ENCODE data around the gene KCNH8.
A peak's percentile ranks its signal among the peaks of the same experiment; 100 is the strongest.
"Not testable (repeated sequence)": the region's sequence is repeated elsewhere in the genome, so short reads cannot be mapped to it uniquely, and the experiment has no call there.

Gene KCNH8

GRCh38 chr3:19147905-19148767 lies at the start of gene KCNH8:
Gene KCNH8, plus strand, starts transcription at chr3:19148510. Its CDS starts 210 bp downstream, at chr3:19148720.
- no peak for DNase-seq

GRCh38 chr3:19102654-19103290 lies 45.5 kb upstream of the KCNH8 start:
- not testable (repeated sequence) for DNase-seq

GRCh38 chr3:19103510-19103909 lies 44.8 kb upstream of the KCNH8 start:
- DNase-seq = no peak

- no peak for DNase-seq
Observed at GRCh38 chr3:19104459-19104858, 43.9 kb upstream of the KCNH8 start.

- no peak for DNase-seq
Observed at GRCh38 chr3:19105826-19106225, 42.5 kb upstream of the KCNH8 start.

- no peak for DNase-seq
Observed at GRCh38 chr3:19106307-19106706, 42.0 kb upstream of the KCNH8 start.

GRCh38 chr3:19107719-19108118 lies 40.6 kb upstream of the KCNH8 start:
- DNase-seq = no peak

- no peak for DNase-seq
Observed at GRCh38 chr3:19110335-19110895, 37.9 kb upstream of the KCNH8 start.

- DNase-seq = no peak
Observed at GRCh38 chr3:19114461-19114860, 33.8 kb upstream of the KCNH8 start.

GRCh38 chr3:19116239-19116638 lies 32.1 kb upstream of the KCNH8 start:
- DNase-seq = no peak

- DNase-seq = no peak
Observed at GRCh38 chr3:19124752-19125151, 23.6 kb upstream of the KCNH8 start.

GRCh38 chr3:19139863-19140262 lies 8.4 kb upstream of the KCNH8 start:
- no peak for DNase-seq

- DNase-seq = peak; percentile 34 to 53
Observed at GRCh38 chr3:19146685-19147650, 1.3 kb upstream of the KCNH8 start.

- no peak for DNase-seq
Observed at GRCh38 chr3:19148768-19149091, 420 bp downstream of the KCNH8 start.

- peak; percentile 27 to 41 for DNase-seq
Observed at GRCh38 chr3:19149368-19149767, 1.1 kb downstream of the KCNH8 start.

- DNase-seq = no peak
Observed at GRCh38 chr3:19151171-19151570, 2.9 kb downstream of the KCNH8 start.

GRCh38 chr3:19154693-19155250 lies 6.5 kb downstream of the KCNH8 start:
- no peak for DNase-seq

- no peak for DNase-seq
Observed at GRCh38 chr3:19155375-19155774, 7.1 kb downstream of the KCNH8 start.

- DNase-seq = no peak
Observed at GRCh38 chr3:19159966-19160635, 11.8 kb downstream of the KCNH8 start.

- DNase-seq = no peak
Observed at GRCh38 chr3:19165654-19166053, 17.3 kb downstream of the KCNH8 start.

GRCh38 chr3:19171794-19172193 lies 23.5 kb downstream of the KCNH8 start:
- DNase-seq = no peak

GRCh38 chr3:19173945-19174344 lies 25.6 kb downstream of the KCNH8 start:
- DNase-seq = no peak

Measured in AML-193 (cell line).